B cell (primary cell): ENCODE measurements around the gene ETFB. TPM values are rescaled to one million over a fixed set of nuclear protein-coding genes. Genes with fewer than 3 reads are reported as not detected.
"Not testable (repeated sequence)": the region's sequence is repeated elsewhere in the genome, so short reads cannot be mapped to it uniquely, and the experiment has no call there.

Experiments
- ATAC-seq: fragments of 200-7000 bp; cut with Tn5 transposase; one replicate; pipeline ENCODE4 v1.10.0; 2021; ENCODE audit warnings: low read depth, mild to moderate bottlenecking, moderate number of reproducible peaks, moderate library complexity
- CTCF ChIA-PET: fragments of 350-600 bp; sonication (Branson Sonifier 250); formaldehyde crosslinking; loops from one replicate; lab custom pipeline; 2021; ENCODE audit warnings: antibody characterized with exemption, inconsistent platforms; lab: Charles Lee
- POLR2A ChIA-PET: fragments of 350-600 bp; sonication (Branson Sonifier 250); formaldehyde crosslinking; loops from one replicate; lab custom pipeline; 2021; ENCODE audit warnings: antibody characterized with exemption; lab: Charles Lee
- DNase-seq: peaks from one replicate; pipeline ENCODE4 v3.0.0; 2013
- H2AFZ ChIP-seq: 2 replicates; pipeline ENCODE4 v1.6.1; 2012; ENCODE audit warnings: mild to moderate bottlenecking, low read depth, low read length; ENCODE audit not compliant: insufficient read depth, poor library complexity, severe bottlenecking
- H3K27ac ChIP-seq, 2 donors: 1 replicate in 1 of 2; 2 replicates in 1 of 2; pipeline ENCODE4 v1.5.1; 2012 to 2013; ENCODE audit warnings: low read length in 2 of 2, mild to moderate bottlenecking in 2 of 2, moderate library complexity in 1 of 2
- H3K27me3 ChIP-seq, 4 experiments: fragments of 200-600 bp in 1 of 4; sonication (generic) in 1 of 4; replicated peaks in 1 of 4; 1 replicate in 2 of 4; 2 replicates in 2 of 4; pipeline versions ENCODE4 v1.6.1 to v1.7.0; 2013 to 2016; ENCODE audit warnings: low read length in 3 of 4, mild to moderate bottlenecking in 2 of 4, mixed read lengths in 1 of 4, moderate library complexity in 1 of 4; ENCODE audit not compliant: insufficient read depth in 4 of 4, control insufficient read depth in 3 of 4; ENCODE audit errors: control extremely low read depth in 1 of 4
- H3K36me3 ChIP-seq, 2 experiments: replicated peaks in 1 of 2; 1 replicate in 1 of 2; 2 replicates in 1 of 2; pipeline versions ENCODE4 v1.6.1 to v1.7.1; 2013; ENCODE audit warnings: low read length in 1 of 2; ENCODE audit not compliant: insufficient read depth in 2 of 2, control insufficient read depth in 1 of 2; ENCODE audit errors: control extremely low read depth in 1 of 2, extremely low read depth in 1 of 2
- H3K4me1 ChIP-seq, 2 donors: fragments of 200-600 bp in 1 of 2; sonication (generic) in 1 of 2; 1 replicate in 1 of 2; 2 replicates in 1 of 2; pipeline versions ENCODE4 v1.5.1 to v1.6.1; 2013 to 2017; ENCODE audit warnings: low read length in 2 of 2; ENCODE audit not compliant: control insufficient read depth in 2 of 2, insufficient read depth in 2 of 2
- H3K4me2 ChIP-seq: replicated peaks from 2 replicates; pipeline ENCODE3; 2012; ENCODE audit warnings: mild to moderate bottlenecking, low read depth, low read length; ENCODE audit not compliant: poor library complexity, severe bottlenecking
- H3K4me3 ChIP-seq, 5 experiments: fragments of 200-600 bp in 1 of 5; sonication (generic) in 1 of 5; 1 replicate in 3 of 5; 2 replicates in 2 of 5; pipeline versions ENCODE4 v1.5.1 to v1.7.0; 2011 to 2016; ENCODE audit warnings: low read length in 4 of 5, mild to moderate bottlenecking in 4 of 5, low read depth in 2 of 5, control low read depth in 1 of 5, moderate library complexity in 1 of 5; ENCODE audit not compliant: insufficient read depth in 1 of 5; ENCODE audit errors: control extremely low read depth in 1 of 5, extremely low read depth in 1 of 5
- H3K79me2 ChIP-seq: fragments of 200-600 bp; sonication (generic); one replicate; pipeline ENCODE4 v1.6.0; 2016; ENCODE audit warnings: low read length; ENCODE audit not compliant: control insufficient read depth, insufficient read depth
- H3K9ac ChIP-seq: fragments of 200-600 bp; sonication (generic); 2 replicates; pipeline ENCODE4 v1.6.1; 2017; ENCODE audit warnings: mild to moderate bottlenecking, low read length, moderate library complexity
- H3K9me3 ChIP-seq, 3 donors: one replicate each; pipeline versions ENCODE4 v1.6.1 to v1.7.1; 2013; ENCODE audit warnings: low read length in 2 of 3; ENCODE audit not compliant: control insufficient read depth in 2 of 3, insufficient read depth in 1 of 3; ENCODE audit errors: control extremely low read depth in 1 of 3
- H4K20me1 ChIP-seq: 2 replicates; pipeline ENCODE4 v1.6.0; 2012; ENCODE audit warnings: mild to moderate bottlenecking, low read length; ENCODE audit not compliant: insufficient read depth, control insufficient read depth, poor library complexity, severe bottlenecking
- H3K27ac Mint-ChIP-seq: one replicate; pipeline ENCODE4 v1.8.0; 2021; ENCODE audit warnings: mixed read lengths
- H3K27me3 Mint-ChIP-seq: one replicate; pipeline ENCODE4 v1.8.0; 2021; ENCODE audit warnings: mixed read lengths
- H3K4me1 Mint-ChIP-seq: one replicate; pipeline ENCODE4 v1.8.0; 2021; ENCODE audit warnings: mixed read lengths
- H3K4me3 Mint-ChIP-seq: one replicate; pipeline ENCODE4 v1.8.0; 2021; ENCODE audit warnings: mixed read lengths
- H3K9me3 Mint-ChIP-seq: one replicate; pipeline ENCODE4 v1.8.0; 2022; ENCODE audit warnings: mixed read lengths; ENCODE audit not compliant: insufficient read depth
- EZH2 ChIP-seq: IDR thresholded peaks from 2 replicates; pipeline ENCODE4 v1.6.1; 2012; ENCODE audit warnings: borderline replicate concordance, low read depth, mild to moderate bottlenecking, moderate library complexity, low read length; ENCODE audit not compliant: insufficient read depth, poor library complexity, severe bottlenecking
- WGBS: methylation state at CpG from one replicate; pipeline ENCODE4 v1.1.5; 2013; ENCODE audit warnings: missing lambda C conversion rate; ENCODE audit not compliant: insufficient coverage; 5-methylcytosine and 5-hydroxymethylcytosine counted together
- intact Hi-C: fragments of 100-400 bp; cut with micrococcal nuclease; formaldehyde crosslinking; loops from one replicate; pipeline ENCODE4 v1.10.0; 2022
- polyA plus RNA-seq: library from polyadenylated mRNA; depleted of rRNA; stranded (reverse); fragments of >200 nt; gene quantifications from 2 replicates; pipeline ENCODE4 v1.2.3, GENCODE V29; 2012
- total RNA-seq, 2 donors: library from RNA; stranded (reverse); fragments of 120-200 nt in 1 of 2; gene quantifications; 1 replicate in 1 of 2; 2 replicates in 1 of 2; pipeline versions ENCODE4 v1.2.3 to v1.2.4, GENCODE V29; 2013 to 2022

ETFB gene
- total and polyA plus RNA-seq, 2 donors (not counting 1 experiment from before 2014, with no cell fraction given): 33.3 to 76.5 TPM

DNA sequence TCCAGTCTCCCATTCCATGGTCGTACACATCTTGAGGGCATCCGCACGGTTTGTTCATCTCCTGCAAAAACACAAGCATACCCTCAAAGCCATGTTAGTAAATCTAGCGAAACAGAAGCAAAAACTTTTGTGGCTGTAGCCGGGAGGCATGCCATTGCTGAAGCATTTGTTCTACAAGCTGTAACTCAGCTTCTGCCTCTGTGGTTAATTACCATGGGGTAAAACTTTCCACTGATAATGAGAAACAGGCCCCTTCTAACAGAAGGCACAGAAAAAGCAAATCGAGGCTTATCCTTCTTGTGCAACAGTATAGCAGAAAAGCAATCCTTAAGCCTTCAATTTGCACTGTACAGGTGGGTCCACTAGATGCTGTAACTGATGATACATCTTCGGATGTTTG, 33.7 kb upstream of the ETFB start:
- CTCF ChIA-PET: interaction anchor here (1.0 to 9.2 kb wide), 8 partner anchors 17 to 257 kb away, joined by 3 to 98 read pairs (median 6); partner anchors contain the start of genes ETFB and SIGLEC10

DNA sequence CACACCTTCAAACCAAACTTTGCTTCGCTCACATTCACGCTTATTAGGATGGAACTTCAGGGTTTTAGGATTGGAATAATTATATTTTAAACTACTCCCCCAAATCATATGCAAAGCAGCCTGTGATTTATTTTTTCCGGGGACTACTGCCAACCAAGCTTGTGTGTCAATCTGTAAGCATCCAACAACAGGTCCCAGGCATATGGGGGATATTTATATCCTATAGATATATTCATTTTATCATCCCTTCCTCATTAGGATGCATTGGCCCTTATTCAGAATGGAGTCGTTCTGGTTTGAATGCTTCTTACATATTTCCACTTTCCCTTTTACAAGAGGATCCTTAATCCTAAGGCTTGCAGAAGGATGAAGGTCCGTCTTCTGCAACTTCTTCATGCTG, 33.0 kb upstream of the ETFB start:
- no peaks in the 10 kb centered on the region for H3K27me3 Mint-ChIP-seq
- Histone ChIP-seq H3K4me2 (no peak overlapping the region), H3K36me3 (no peaks in the 10 kb centered on the region), H3K79me2 (no peaks in the 10 kb centered on the region), H3K9me3 (peaks cover 2 to 19% (median 15%) of the 10 kb centered on the region in 3 donors), H2AFZ (no peak overlapping the region), H4K20me1 (no peaks in the 10 kb centered on the region), H3K27ac (no peak overlapping the region), H3K9ac (no peak overlapping the region), H3K4me1 (peaks cover 11 to 17% of the 10 kb centered on the region in 2 donors), H3K4me3 (no peak overlapping the region), H3K27me3 (no peaks in the 10 kb centered on the region)
- no peak for DNase-seq
- ChIA-PET CTCF (interaction anchor here (0.8 to 9.2 kb wide), 10 partner anchors 8 to 258 kb away, joined by 3 to 98 read pairs (median 9); partner anchors contain the start of gene SIGLEC10), POLR2A (no interaction called here)
- peaks cover 17% of the 10 kb centered on the region for H3K4me1 Mint-ChIP-seq
- intact Hi-C loops: no loop called here
- no peak for ATAC-seq
- no peak for TF ChIP-seq EZH2
- no CpG with 5 or more reads among the region's 5 CpGs for WGBS
- no peak overlapping the region for H3K27ac Mint-ChIP-seq
- H3K9me3 Mint-ChIP-seq: no peaks in the 10 kb centered on the region
- no peak overlapping the region for H3K4me3 Mint-ChIP-seq

More for the DNA sequence above, 33.7 kb upstream of the ETFB start:
- H2AFZ ChIP-seq, POLR2A ChIA-PET, H3K36me3 ChIP-seq, H4K20me1 ChIP-seq, H3K4me2 ChIP-seq, H3K9ac ChIP-seq, H3K27ac ChIP-seq, H3K79me2 ChIP-seq, H3K27me3 Mint-ChIP-seq, ATAC-seq, DNase-seq, intact Hi-C loops, H3K4me3 ChIP-seq, H3K9me3 Mint-ChIP-seq, H3K27me3 ChIP-seq, H3K4me3 Mint-ChIP-seq, H3K27ac Mint-ChIP-seq: not testable (repeated sequence)
- 89% methylated on average over 3 of the region's 7 CpGs for WGBS
- peaks cover 10% of the 10 kb centered on the region for H3K4me1 Mint-ChIP-seq
- Histone ChIP-seq H3K4me1 (peaks cover 4 to 10% of the 10 kb centered on the region in 2 donors), H3K9me3 (peaks cover 2 to 15% (median 14%) of the 10 kb centered on the region in 3 donors)
